HepG2 (cell line): ENCODE data around the gene AMPD2. TPM values are rescaled to one million over a fixed set of nuclear protein-coding genes. Genes with fewer than 3 reads are reported as not detected.

ENCODE experiments used
- ATRX ChIP-seq: sonication (generic); formaldehyde crosslinking; IDR thresholded peaks from 2 replicates; pipeline ENCODE4 v1.4.0; 2020; ENCODE audit warnings: missing genetic modification reagents, borderline replicate concordance
- CEBPZ ChIP-seq: IDR thresholded peaks from 2 replicates; pipeline ENCODE4 v1.6.1; 2012; ENCODE audit warnings: low read length, improper control_type of control experiment
- ELF4 ChIP-seq: sonication (generic); formaldehyde crosslinking; IDR thresholded peaks from 2 replicates; pipeline ENCODE4 v1.5.0; 2020; ENCODE audit warnings: missing genetic modification reagents, mild to moderate bottlenecking, moderate library complexity, borderline replicate concordance
- GPN1 ChIP-seq: sonication (generic); formaldehyde crosslinking; IDR thresholded peaks from 2 replicates; pipeline ENCODE4 v1.5.1; 2020; ENCODE audit warnings: missing genetic modification reagents, borderline replicate concordance
- HOMEZ ChIP-seq: IDR thresholded peaks from 2 replicates; pipeline ENCODE4 v1.6.1; 2016; ENCODE audit warnings: low read depth
- MZF1 ChIP-seq: sonication (generic); formaldehyde crosslinking; IDR thresholded peaks from 2 replicates; pipeline ENCODE4 v1.8.1; 2023; ENCODE audit warnings: mild to moderate bottlenecking, missing genetic modification reagents, borderline replicate concordance
- NCOA5 ChIP-seq: sonication (generic); formaldehyde crosslinking; IDR thresholded peaks from 2 replicates; pipeline ENCODE4 v1.4.0; 2020; ENCODE audit warnings: missing genetic modification reagents
- ONECUT2 ChIP-seq: sonication (generic); formaldehyde crosslinking; IDR thresholded peaks from 2 replicates; pipeline ENCODE4 v1.4.0; 2020; ENCODE audit warnings: missing genetic modification reagents
- RELA ChIP-seq: sonication (generic); formaldehyde crosslinking; IDR thresholded peaks from 2 replicates; pipeline ENCODE4 v1.4.0; 2020; ENCODE audit warnings: missing genetic modification reagents
- SOX5 ChIP-seq: IDR thresholded peaks from 2 replicates; pipeline ENCODE4 v1.6.1; 2016; ENCODE audit warnings: borderline replicate concordance
- SOX6 ChIP-seq, 2 experiments: fragments of 450-650 bp in 1 of 2; sonication (generic) in 1 of 2; formaldehyde crosslinking in 1 of 2; IDR thresholded peaks; 2 replicates each; pipeline versions ENCODE4 v1.4.0 to v1.6.1; 2017 to 2020; ENCODE audit warnings: antibody characterized with exemption in 1 of 2, mild to moderate bottlenecking in 1 of 2, missing genetic modification reagents in 1 of 2
- SRF ChIP-seq: IDR thresholded peaks from 2 replicates; pipeline ENCODE4 v1.6.1; 2011; ENCODE audit warnings: mild to moderate bottlenecking, low read depth, low read length, moderate library complexity
- TEAD3 ChIP-seq: optimal IDR thresholded peaks from 2 replicates; pipeline ENCODE3; 2016; ENCODE audit warnings: borderline replicate concordance
- ZFP36 ChIP-seq: fragments of 150-350 bp; IDR thresholded peaks from 2 replicates; pipeline ENCODE4 v1.6.1; 2018; ENCODE audit warnings: borderline replicate concordance, low read length, low read depth; ENCODE audit not compliant: partially characterized antibody
- ZMYM3 ChIP-seq: sonication (generic); formaldehyde crosslinking; IDR thresholded peaks from 2 replicates; pipeline ENCODE4 v1.5.1; 2020; ENCODE audit warnings: mild to moderate bottlenecking, missing genetic modification reagents
- ZNF687 ChIP-seq: sonication (generic); formaldehyde crosslinking; IDR thresholded peaks from 2 replicates; pipeline ENCODE4 v1.5.1; 2020; ENCODE audit warnings: mild to moderate bottlenecking, missing genetic modification reagents, moderate library complexity
- polyA plus RNA-seq, 8 experiments: library from polyadenylated mRNA; depleted of rRNA in 3 of 8; stranded (reverse) in 7 of 8; unstranded in 1 of 8; fragments of >200 nt; fragmentation: Illumina TruSeq in 4 of 8; extraction: Trizol in 4 of 8; gene quantifications; 2 replicates each; pipeline versions ENCODE4 v1.2.1 to v1.2.3, GENCODE V29; 2011 to 2016; ENCODE audit warnings: low read depth in 4 of 8, missing spikeins in 1 of 8, mixed read lengths in 1 of 8; ENCODE audit not compliant: insufficient read depth in 1 of 8
- total RNA-seq, 5 experiments: library from RNA; depleted of rRNA; stranded (reverse); fragments of >200 nt; fragmentation: Illumina TruSeq; extraction: Trizol; gene quantifications; 2 replicates each; pipeline ENCODE4 v1.2.3, GENCODE V29; 2016; ENCODE audit warnings: low read depth in 1 of 5
- TF ChIP-seq, protein P1 (sequence below): sonication (generic); formaldehyde crosslinking; IDR thresholded peaks from 2 replicates; pipeline ENCODE4 v1.4.0; 2020; ENCODE audit warnings: low read depth, mild to moderate bottlenecking, missing genetic modification reagents

Gene AMPD2
- total and polyA plus RNA-seq, 2 of the 13 experiments (the other 11 are each of a cell fraction or from before 2014, with no cell fraction given) = 62.3 to 82.0 TPM

GRCh38 chr1:109636201-109636952, 16.7 kb downstream of the AMPD2 start (continued):
- TF ChIP-seq CEBPZ (no peak), ZNF687 (CRISPR knock-in tag) (0 out of 2 replicates have a peak, but pooled peaks have one; percentile 30), HOMEZ (CRISPR knock-in tag) (no peak), NCOA5 (no peak), SOX5 (CRISPR knock-in tag) (no peak), ATRX (CRISPR knock-in tag) (no peak), ZMYM3 (CRISPR knock-in tag) (peak; percentile 65; the same call in 1 of the 2 replicates), GPN1 (CRISPR knock-in tag) (no peak), ELF4 (CRISPR knock-in tag) (no peak), ZFP36 (no peak), RELA (no peak), SRF (no peak), SOX6 (IDR thresholded peaks at IDR 0.05) (no peak), SOX6 (CRISPR knock-in tag; IDR thresholded peaks at IDR 0.05) (0 out of 2 replicates have a peak, but pooled peaks have one; percentile 43), MZF1 (CRISPR knock-in tag) (no peak), TEAD3 (CRISPR knock-in tag) (no peak), ONECUT2 (CRISPR knock-in tag) (no peak)
- TF ChIP-seq, protein P1, sequence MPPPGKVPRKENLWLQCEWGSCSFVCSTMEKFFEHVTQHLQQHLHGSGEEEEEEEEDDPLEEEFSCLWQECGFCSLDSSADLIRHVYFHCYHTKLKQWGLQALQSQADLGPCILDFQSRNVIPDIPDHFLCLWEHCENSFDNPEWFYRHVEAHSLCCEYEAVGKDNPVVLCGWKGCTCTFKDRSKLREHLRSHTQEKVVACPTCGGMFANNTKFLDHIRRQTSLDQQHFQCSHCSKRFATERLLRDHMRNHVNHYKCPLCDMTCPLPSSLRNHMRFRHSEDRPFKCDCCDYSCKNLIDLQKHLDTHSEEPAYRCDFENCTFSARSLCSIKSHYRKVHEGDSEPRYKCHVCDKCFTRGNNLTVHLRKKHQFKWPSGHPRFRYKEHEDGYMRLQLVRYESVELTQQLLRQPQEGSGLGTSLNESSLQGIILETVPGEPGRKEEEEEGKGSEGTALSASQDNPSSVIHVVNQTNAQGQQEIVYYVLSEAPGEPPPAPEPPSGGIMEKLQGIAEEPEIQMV (CRISPR knock-in tag) = no peak
